OCI-LY7 (cell line): ENCODE data around the gene PDCD1LG2. TPM values are rescaled to one million over a fixed set of nuclear protein-coding genes. Genes with fewer than 3 reads are reported as not detected.

ENCODE experiments used
- BruUV-seq: library from RNA; stranded (reverse); fragments of 400-500 nt; replicated peaks from 2 replicates; lab custom pipeline; 2021; lab: Mats Ljungman, UMichigan
- CTCF ChIA-PET: fragments of 300-600 bp; sonication (Branson Sonifier 250); formaldehyde crosslinking; loops from one replicate; lab custom pipeline; 2022; ENCODE audit warnings: antibody characterized with exemption; ENCODE audit not compliant: unreplicated experiment; lab: Charles Lee
- POLR2A ChIA-PET: fragments of 300-600 bp; sonication (Branson Sonifier 250); formaldehyde crosslinking; loops from one replicate; lab custom pipeline; 2022; ENCODE audit warnings: antibody characterized with exemption; lab: Charles Lee
- DNase-seq: peaks from one replicate; pipeline ENCODE4 v3.0.0-alpha.2; 2015; ENCODE audit warnings: low spot score
- H2AFZ ChIP-seq: fragments of 200-600 bp; sonication (generic), shearing (Covaris generic); 2 replicates; pipeline ENCODE4 v1.6.1; 2014; ENCODE audit warnings: mild to moderate bottlenecking, antibody characterized with exemption, low read length, moderate library complexity
- H3K27ac ChIP-seq: fragments of 200-600 bp; sonication (generic); 2 replicates; pipeline ENCODE4 v1.5.1; 2014; ENCODE audit warnings: mixed run types, low read depth, mild to moderate bottlenecking, moderate library complexity, low read length, inconsistent platforms; ENCODE audit not compliant: poor library complexity, severe bottlenecking
- H3K36me3 ChIP-seq: fragments of 200-600 bp; sonication (generic); 2 replicates; pipeline ENCODE4 v1.6.1; 2014; ENCODE audit warnings: mild to moderate bottlenecking, antibody characterized with exemption, low read length, moderate library complexity, mixed read lengths; ENCODE audit not compliant: insufficient read depth
- H3K4me1 ChIP-seq: fragments of 200-600 bp; sonication (generic); 2 replicates; pipeline ENCODE4 v1.5.1; 2014; ENCODE audit warnings: mild to moderate bottlenecking, low read length; ENCODE audit not compliant: insufficient read depth, poor library complexity, severe bottlenecking
- H3K4me2 ChIP-seq: fragments of 200-600 bp; sonication (generic); 2 replicates; pipeline ENCODE4 v1.6.1; 2014; ENCODE audit warnings: mild to moderate bottlenecking, low read length
- H3K4me3 ChIP-seq: fragments of 200-600 bp; sonication (generic); 2 replicates; pipeline ENCODE4 v1.5.1; 2014; ENCODE audit warnings: mild to moderate bottlenecking, low read depth, low read length; ENCODE audit not compliant: poor library complexity, severe bottlenecking
- H3K79me2 ChIP-seq: fragments of 200-600 bp; sonication (generic); 2 replicates; pipeline ENCODE4 v1.6.1; 2016; ENCODE audit warnings: low read depth, mild to moderate bottlenecking, low read length, moderate library complexity, mixed read lengths; ENCODE audit not compliant: insufficient read depth
- H3K9me2 ChIP-seq: fragments of 200-600 bp; sonication (generic); 2 replicates; pipeline ENCODE4 v1.6.1; 2016; ENCODE audit warnings: mild to moderate bottlenecking, low read length, mixed read lengths; ENCODE audit not compliant: insufficient read depth
- H3K9me3 ChIP-seq: fragments of 200-600 bp; sonication (generic); 2 replicates; pipeline ENCODE4 v1.6.1; 2014; ENCODE audit warnings: mild to moderate bottlenecking, mixed run types, low read length, mixed read lengths
- H4K20me1 ChIP-seq: fragments of 200-600 bp; sonication (generic); 2 replicates; pipeline ENCODE4 v1.6.1; 2014; ENCODE audit warnings: mild to moderate bottlenecking, antibody characterized with exemption, low read length, moderate library complexity, mixed read lengths; ENCODE audit not compliant: insufficient read depth
- EZH2phosphoT487 ChIP-seq: fragments of 200-600 bp; sonication (generic); IDR thresholded peaks from 2 replicates; pipeline ENCODE4 v1.6.1; 2018; ENCODE audit warnings: low read depth, borderline replicate concordance, mild to moderate bottlenecking, mixed run types, antibody characterized with exemption, low read length, moderate library complexity, mixed read lengths
- intact Hi-C: fragments of 100-400 bp; cut with micrococcal nuclease; formaldehyde crosslinking; loops from one replicate; pipeline ENCODE4 v1.10.0; 2022; ENCODE audit not compliant: unreplicated experiment
- total RNA-seq, 2 experiments: library from RNA; depleted of rRNA in 1 of 2; stranded (reverse); fragments of >200 nt in 1 of 2; shearing (Covaris generic) in 1 of 2; gene quantifications; 2 replicates each; pipeline ENCODE4 v1.2.3, GENCODE V29; 2014 to 2022
- TF ChIP-seq, protein P1 (sequence below): fragments of 200-600 bp; sonication (generic); conservative IDR thresholded peaks from 2 replicates; pipeline ENCODE4 v1.5.1; 2014; ENCODE audit warnings: mild to moderate bottlenecking, antibody characterized with exemption, low read length, moderate library complexity, mixed read lengths

PDCD1LG2 gene
- total RNA-seq, 2 experiments from 2014 or later: not detected

DNA sequence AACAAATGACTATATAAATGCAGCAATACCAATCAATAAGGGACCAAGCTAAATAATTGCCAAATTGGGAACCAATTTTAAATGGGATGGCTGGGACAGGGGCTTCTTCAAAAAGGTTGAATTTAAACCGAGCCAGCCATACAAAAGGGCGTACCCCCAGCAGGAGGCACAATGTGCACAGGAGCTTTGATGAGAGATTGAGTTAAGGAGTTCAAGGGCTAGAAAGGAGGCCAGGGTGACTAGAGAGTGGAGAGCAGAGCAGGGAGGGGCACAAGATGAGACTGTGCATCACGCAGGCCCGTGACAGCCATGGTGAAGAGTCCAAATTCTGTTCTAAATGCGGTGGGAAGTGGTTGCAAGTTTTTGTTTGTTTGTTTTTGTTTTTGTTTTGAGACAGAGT, 23.3 kb upstream of the PDCD1LG2 start:
- no peaks in the 10 kb centered on the region for H4K20me1 ChIP-seq
- DNase-seq: no peak
- no peaks in the 10 kb centered on the region for H3K36me3 ChIP-seq
- H3K4me3 ChIP-seq: no peak overlapping the region
- TF ChIP-seq EZH2phosphoT487: no peak
- TF ChIP-seq, protein P1, sequence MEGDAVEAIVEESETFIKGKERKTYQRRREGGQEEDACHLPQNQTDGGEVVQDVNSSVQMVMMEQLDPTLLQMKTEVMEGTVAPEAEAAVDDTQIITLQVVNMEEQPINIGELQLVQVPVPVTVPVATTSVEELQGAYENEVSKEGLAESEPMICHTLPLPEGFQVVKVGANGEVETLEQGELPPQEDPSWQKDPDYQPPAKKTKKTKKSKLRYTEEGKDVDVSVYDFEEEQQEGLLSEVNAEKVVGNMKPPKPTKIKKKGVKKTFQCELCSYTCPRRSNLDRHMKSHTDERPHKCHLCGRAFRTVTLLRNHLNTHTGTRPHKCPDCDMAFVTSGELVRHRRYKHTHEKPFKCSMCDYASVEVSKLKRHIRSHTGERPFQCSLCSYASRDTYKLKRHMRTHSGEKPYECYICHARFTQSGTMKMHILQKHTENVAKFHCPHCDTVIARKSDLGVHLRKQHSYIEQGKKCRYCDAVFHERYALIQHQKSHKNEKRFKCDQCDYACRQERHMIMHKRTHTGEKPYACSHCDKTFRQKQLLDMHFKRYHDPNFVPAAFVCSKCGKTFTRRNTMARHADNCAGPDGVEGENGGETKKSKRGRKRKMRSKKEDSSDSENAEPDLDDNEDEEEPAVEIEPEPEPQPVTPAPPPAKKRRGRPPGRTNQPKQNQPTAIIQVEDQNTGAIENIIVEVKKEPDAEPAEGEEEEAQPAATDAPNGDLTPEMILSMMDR: no peak
- intact Hi-C loops: loop anchor here (5.0 kb wide), 1 partner anchor 50 kb away; the partner anchor contains the start of gene PLGRKT
- ChIA-PET POLR2A (interaction anchor here (1.2 kb wide), 1 partner anchor 24 kb away, joined by 3 read pairs; no protein-coding TSS in a partner anchor), CTCF (no interaction called here)
- no peaks in the 10 kb centered on the region for H3K79me2 ChIP-seq
- BruUV-seq: no TSS peak
- H3K4me1 ChIP-seq: no peaks in the 10 kb centered on the region
- H3K4me2 ChIP-seq: no peak overlapping the region
- H3K9me2 ChIP-seq: no peaks in the 10 kb centered on the region
- no peaks in the 10 kb centered on the region for H3K9me3 ChIP-seq
- no peak overlapping the region for H2AFZ ChIP-seq
- H3K27ac ChIP-seq: no peak overlapping the region

DNA sequence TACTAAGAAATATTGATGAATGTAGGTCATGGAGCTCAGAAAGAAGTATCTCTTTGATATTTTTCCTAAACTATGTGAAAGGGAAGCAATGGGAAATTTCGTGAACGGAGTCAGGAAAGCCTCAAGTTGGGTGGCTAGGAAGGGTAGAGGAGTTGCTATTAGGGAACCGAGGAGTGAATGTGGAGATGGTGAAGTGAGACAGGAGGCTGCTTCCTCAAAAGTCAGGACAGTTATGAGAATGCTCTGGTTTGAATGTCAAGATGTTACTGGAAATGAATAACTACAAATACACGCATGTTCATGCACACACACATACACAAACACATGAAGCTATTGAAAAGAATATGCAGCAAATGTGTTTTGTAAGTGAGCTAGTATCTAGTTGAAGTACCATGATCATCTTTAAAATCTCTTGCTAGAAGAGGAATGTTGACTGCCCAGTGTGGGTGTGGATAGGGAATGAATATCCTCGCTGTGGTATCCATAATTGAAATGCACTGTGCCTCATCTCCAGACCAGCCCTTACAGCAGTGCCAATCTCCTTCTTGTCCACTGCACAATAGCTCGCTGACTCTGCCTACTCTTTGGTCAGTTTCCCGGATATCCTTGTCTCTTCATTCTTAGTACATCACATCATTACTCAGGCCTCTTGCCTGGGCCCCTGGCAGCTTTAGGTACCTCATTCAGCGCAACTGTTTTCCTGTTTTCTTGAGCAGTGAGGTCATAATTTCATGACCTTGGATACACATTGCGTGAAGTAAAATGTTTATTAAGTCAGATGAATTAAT, 21.9 kb upstream of the PDCD1LG2 start:
- no peaks in the 10 kb centered on the region for H3K36me3 ChIP-seq
- no peaks in the 10 kb centered on the region for H3K9me2 ChIP-seq
- H2AFZ ChIP-seq: no peak overlapping the region
- no TSS peak for BruUV-seq
- DNase-seq: no peak
- TF ChIP-seq, protein P1: no peak
- TF ChIP-seq EZH2phosphoT487: no peak
- no peaks in the 10 kb centered on the region for H3K79me2 ChIP-seq
- H3K4me2 ChIP-seq: no peak overlapping the region
- intact Hi-C loops: loop anchor here (5.0 kb wide), 1 partner anchor 51 kb away; the partner anchor contains the start of gene PLGRKT
- H3K4me3 ChIP-seq: no peak overlapping the region
- POLR2A ChIA-PET: interaction anchor here (2.0 kb wide), 1 partner anchor 9 kb away, joined by 5 read pairs; no protein-coding TSS in a partner anchor
- no peaks in the 10 kb centered on the region for H3K4me1 ChIP-seq
- no peaks in the 10 kb centered on the region for H4K20me1 ChIP-seq
- H3K27ac ChIP-seq: no peak overlapping the region
- no peaks in the 10 kb centered on the region for H3K9me3 ChIP-seq
- CTCF ChIA-PET: no interaction called here
